Stimulated activated naive CD4-positive, alpha-beta T cell (primary cell): ENCODE measurements around the gene JDP2.
A peak's percentile ranks its signal among the peaks of the same experiment; 100 is the strongest.
"Not testable (repeated sequence)": the region's sequence is repeated elsewhere in the genome, so short reads cannot be mapped to it uniquely, and the experiment has no call there.

ENCODE experiments used
- DNase-seq, 6 experiments: peaks; one replicate each; lab custom pipeline; 2025; lab: John Stamatoyannopoulos, UW

Gene JDP2, protein sequence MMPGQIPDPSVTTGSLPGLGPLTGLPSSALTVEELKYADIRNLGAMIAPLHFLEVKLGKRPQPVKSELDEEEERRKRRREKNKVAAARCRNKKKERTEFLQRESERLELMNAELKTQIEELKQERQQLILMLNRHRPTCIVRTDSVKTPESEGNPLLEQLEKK

DNA sequence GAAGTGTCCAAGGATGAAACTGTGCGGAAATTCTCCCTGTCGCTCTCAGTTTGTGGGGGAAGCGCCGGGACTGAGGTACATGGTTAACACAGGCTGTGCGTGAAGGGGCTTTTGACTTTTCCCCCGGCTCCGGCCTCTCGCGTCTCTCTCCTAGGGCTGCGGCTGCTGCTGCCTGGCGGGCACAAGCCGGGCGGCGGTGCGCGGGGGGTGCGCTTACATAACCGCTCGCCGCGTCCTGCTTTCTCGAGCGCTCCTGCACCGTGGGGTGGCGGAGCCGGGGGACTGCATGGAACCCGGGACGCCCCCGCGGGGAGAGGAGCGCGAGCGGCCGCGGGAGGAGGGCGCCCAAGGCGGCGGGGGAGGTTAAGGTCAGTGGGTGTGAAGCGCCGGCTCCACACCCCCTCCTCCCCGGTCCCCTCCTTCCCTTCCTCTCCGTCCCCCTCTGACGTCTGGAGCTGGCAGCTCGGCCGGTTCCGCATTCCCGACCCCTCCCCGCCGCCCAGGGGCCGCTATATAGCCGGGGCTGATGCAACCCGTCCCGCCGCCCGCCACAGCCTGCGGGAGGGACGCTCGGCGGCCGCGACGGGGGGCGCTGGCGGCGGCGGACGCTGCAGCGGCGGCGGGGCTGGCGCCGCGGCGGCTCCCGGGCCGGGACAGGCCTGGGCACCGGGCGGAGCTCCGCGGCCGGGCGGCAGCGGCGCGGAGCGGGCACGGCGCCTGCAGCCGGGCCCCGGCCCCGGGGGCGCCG lies at the start of gene JDP2:
JDP2 (plus strand) TSS at position 541 of the 748 bp plus-strand sequence. CDS start 9,899 bp downstream, outside the sequence.
- DNase-seq = peak in 5 of 6 experiments; percentile 11 to 46 (median 27)

DNA sequence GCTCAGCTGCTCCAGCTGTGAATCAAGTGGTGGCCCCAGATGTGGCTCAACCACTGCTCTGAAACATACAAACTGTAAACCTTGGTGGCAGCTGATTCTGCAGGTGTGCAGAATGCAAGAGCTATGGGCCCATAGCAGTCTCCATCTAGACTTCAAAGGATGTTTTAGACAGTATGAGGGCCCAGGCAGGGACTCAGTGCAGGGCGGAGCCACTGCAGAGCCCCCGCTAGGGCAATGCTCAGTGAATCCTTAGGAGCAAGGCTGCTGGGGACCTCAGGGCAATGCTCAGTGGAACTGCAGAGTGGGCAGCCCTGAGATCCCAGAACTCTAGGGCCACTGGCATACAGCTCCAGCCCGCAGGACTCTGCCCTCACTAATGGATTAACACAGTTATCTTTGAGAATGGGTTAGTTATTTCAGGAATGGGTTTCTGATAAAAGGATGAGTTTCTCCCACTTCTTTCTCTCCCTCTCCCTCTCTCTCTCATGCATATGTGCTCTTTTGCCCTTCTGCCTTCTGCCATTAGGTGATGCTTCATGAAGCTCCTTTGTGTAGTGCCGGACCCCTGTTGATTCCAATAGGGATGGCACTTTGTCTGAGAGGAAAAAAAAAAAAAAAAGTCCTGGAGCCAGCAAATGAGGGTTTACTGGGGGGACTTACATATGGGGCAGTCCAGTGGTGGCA lies 48.4 kb upstream of the JDP2 start:
- no peak for DNase-seq

DNA sequence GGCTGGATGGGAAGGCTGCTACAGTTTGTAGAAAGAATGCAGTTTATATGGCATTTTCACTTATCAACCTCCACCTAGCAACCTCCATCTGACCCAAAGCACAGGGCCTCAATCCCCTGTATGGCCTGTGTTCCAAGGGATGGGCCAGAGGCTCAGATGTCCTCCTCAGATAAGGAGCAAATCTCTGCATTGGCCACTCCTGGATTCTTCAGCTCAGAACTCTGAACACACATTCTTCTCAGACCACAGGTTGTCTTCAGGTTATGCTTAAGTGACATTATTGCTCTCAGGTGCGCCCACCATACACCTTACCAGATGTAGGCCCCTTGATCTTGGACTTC lies 47.9 kb upstream of the JDP2 start:
- DNase-seq = no peak

DNA sequence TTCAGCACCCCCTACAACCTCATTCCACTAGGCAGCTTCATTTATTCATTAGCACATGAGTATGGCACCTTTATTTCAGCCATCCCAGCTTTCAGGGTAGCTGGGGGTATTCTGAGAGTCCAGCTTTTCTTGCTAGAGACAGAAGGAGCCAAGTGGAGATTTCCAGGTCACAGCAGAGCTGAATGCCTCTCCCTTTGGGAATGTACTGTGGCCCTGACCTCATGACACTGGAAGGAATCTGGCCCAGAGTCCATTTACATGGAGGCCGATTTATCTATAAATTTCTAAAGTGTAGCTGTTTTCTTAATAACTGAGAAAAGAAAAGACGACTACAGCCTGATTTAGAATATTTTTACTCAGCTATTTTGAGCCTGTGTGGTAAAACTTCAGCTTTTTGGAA lies 47.2 kb upstream of the JDP2 start:
- DNase-seq = no peak

DNA sequence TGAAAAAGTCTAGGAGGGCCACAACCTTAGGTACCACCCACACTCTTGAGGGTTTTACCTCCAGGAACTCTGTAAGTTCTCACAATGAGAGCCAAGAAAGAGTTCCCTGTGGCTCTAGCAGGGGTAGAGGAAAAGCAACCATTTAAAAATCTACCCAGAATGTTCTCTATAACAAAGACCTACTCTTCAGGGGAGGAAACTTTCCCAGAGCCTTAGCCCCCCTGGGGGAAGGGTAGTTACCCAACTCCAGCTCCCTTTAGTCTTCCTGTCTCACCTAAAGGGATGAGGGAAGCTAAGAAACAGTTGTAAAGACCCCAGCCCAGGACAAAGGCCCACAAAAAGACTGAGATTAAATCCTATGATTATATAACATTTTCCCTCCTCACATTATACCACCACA lies 46.2 kb upstream of the JDP2 start:
- no peak for DNase-seq

DNA sequence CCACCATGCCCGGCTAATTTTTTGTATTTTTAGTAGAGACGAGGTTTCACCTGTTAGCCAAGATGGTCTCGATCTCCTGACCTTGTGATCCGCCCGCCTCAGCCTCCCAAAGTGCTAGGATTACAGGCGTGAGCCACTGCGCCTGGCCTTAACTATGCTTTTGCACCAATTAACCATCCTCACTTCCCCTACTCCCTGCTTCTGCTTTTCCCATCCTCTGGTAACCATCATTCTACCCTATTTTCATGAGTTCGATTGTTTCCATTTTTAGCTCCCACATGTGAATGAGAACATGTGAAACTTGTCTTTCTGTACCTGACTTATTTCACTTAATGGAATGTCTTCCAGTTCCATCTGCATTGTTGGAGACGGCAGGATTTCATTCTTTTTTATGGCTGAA lies 44.6 kb upstream of the JDP2 start:
- not testable (repeated sequence) for DNase-seq

DNA sequence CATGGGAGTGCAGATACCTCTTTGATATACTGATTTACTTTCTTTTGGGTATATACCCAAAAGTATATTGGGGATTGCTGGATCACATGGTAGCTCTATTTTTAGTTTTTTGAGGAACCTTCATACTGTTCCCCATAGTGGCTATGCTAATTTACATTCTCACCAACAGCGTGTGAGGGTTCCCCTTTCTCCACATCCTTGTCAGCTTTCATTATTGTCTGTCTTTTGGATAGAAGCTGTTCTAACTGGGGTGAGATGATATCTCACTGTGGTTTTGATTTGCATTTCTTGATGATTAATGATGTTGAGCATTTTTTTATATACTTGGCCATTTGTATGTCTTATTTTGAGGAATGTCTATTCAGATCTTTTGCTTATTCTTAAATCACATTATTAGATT lies 44.1 kb upstream of the JDP2 start:
- DNase-seq = no peak

DNA sequence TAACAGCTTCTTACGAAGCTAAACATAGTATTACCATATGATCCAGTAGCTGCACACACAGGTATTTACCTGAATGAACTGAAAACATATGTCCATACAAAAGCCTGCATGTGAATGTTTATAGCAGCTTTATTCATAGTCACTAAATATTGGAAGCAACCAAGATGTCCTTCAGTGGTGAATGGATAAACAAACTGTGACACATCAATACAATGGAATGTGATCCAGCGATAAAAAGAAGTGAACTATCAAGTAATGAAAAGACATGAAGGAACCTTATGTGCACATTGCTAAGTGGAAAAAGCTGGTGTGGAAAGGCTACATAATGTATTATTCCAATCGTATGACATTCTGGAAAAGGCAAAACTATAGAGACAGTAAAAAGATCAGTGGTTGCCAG lies 38.1 kb upstream of the JDP2 start:
- no peak for DNase-seq

DNA sequence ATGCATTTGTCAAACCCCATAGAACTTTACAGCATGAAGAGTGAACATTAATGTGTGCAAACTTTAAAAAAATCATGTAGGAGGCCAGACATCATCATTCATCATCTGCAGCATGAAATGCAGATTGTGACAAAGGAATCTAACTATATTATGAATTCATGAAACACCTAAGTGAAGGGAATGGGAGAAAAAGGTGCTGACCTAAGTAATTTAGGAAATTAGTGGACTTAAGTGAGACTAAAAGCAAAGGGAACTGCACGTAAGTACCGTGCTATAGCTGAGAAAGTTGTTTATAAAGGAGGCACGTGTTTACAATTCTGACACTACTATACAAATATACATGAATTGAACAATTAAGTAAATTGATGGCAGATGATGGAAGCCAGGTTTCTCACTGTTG lies 37.6 kb upstream of the JDP2 start:
- no peak for DNase-seq

DNA sequence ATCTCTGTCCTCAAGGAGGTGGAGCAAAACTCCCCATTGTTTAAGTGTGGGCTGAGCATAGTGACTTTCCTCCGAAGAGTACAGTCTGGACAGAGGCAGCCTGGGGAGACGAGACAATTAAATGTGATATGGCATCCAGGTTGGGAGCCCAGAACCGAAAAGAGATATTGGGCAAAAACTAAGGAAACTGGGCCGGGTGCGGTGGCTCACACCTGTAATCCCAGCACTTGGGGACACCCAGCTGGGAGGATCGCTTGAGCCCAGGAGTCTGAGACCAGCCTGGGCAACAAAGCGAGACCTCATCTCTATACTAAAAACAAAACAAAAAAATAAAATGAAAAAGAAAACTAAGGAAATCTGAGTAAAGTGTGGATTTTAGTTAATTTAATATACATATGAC lies 35.9 kb upstream of the JDP2 start:
- no peak for DNase-seq

DNA sequence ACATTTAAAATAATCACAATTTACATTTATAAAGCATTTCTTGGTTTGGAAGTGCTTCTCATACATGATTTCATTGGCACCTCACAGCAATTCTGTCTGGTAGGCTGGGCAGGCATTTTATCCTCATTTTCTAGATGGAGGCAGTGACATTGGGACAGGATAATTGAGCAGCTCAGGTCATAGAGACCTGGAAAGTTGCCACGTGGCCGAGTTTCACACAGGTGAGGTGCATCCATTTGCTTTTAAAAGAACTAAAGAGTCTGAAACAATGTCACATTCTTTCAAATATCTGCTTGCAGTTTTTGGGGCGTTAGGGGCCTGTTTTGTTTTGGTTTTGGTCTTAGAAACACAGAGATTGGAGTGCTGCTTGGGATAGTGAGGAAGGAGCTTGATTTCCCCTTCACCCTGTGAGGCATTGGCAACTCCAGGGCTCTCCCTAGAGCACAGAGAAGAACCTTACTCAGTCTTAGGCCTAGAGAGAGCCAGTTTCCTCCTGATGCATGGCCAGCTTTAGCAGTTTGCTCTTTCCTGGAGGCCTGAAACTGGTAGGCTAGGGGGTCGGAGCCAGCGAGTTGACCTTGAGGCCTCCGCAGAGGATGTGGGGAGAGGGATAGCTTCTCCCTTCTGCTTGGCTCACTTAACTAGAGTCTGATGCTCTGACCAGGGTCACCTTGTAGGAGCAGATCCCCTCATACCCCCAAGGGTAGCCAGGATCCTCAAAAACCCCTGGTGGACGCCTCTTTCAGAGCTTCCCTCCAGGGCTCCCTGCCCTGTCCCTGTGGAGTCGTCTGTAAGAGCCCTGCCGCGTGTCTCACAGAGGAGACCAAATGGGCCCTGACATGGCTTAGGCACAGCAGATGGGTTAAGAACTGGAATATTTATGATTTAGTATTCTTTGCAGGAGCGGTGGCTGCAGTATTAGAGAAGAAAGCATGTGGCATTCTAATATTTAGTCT lies 34.9 kb upstream of the JDP2 start:
- no peak for DNase-seq

DNA sequence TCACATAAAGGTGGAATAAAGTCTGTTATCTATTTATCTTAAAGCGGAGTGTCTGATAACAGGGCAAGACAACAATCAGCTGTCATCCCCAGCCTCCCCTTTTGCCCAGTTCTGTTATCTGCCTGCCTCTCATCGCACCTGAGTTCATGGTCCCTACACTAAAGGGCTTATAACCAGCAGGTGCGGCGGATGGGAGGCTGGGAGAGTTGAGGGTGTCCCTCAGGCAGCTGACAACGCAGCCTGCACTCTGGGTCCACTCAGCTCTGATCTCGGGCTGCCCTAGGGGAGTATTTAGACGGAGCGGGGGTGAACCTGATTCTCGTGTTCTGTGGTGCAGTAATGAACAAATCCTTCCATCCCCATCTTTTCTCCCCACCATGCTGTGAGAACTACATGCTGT lies 34.0 kb upstream of the JDP2 start:
- DNase-seq = no peak

DNA sequence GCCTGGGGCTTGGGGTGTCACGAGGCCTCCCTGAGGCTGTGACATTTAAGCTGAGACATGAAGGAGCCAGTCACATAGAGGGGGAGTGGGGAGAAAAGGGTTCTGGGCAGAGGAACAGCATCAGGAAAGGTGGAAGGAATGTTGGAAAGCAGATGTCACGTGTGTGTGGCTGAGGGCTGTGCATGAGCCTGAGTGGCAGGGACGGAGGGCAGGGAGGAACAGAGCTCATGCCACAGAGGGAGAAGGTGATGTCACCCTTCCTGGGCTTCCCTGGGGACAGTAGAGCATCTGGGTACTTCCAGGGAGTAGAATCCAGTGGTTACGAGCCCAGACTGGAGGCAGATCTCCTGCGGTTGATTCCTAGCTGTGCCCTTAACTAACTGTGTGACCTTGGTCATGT lies 32.0 kb upstream of the JDP2 start:
- DNase-seq = no peak

DNA sequence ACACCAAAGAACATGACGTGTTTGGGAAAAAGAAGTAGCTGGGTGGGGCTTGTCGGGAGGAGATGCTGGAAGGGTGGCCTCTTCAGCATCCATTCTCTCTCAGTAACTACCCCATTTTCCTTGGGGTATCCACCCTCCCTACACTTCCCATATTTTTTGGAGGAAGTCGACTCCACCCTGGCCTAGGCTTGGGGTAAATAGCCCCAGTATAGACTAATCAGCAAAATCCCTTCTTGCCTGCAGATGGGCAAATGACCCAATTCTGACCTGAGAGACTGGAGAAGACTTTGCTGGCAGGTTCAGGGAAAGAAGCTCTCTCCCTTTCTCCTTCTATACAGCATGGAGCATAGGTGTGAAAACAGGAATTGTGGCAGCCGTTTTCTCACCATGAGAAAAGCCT lies 28.5 kb upstream of the JDP2 start:
- no peak for DNase-seq

DNA sequence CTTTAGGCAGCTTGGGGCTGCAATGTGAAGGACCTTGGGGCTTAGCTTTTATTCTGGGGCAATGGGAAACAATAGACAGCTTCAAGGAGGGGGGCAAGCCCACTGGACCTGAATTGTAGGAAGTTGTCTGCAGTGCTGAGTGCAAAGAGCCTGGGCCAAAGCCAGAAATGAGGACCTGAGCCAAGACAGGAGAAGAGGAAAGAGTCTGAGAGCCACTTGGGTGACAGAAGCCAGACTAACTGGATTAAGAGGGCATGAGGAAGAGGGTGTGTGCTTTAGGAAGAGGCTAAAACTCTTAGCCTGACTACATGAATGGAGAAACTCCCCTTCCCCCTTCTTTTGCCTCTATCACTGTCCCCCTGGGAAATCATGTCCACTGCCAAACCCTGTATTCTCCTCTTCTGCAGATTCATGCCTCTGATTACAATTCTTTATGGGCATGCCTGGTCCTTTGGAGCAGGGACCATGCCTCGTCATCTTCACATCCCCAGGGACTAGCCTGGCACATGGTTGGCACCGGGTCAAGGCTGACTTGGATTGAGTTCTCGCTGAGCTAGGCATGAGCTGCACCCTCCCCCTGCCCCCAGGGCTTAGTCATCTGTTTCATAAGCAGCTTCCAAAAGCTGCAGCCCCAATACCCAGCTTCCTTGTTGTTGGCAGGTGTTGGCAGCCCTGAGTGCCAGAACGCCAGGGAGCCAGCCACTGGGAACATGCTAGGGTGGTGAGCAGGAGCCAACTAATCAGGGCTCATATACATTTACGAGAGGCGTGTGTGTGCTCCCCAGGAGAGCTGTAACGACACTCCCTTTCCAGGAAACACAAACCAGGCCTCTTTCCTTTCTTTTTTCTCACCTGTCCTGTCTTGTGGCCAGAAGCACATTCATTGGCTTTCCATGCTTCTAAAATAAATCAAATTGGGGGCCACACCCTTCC lies 27.7 kb upstream of the JDP2 start:
- no peak for DNase-seq

DNA sequence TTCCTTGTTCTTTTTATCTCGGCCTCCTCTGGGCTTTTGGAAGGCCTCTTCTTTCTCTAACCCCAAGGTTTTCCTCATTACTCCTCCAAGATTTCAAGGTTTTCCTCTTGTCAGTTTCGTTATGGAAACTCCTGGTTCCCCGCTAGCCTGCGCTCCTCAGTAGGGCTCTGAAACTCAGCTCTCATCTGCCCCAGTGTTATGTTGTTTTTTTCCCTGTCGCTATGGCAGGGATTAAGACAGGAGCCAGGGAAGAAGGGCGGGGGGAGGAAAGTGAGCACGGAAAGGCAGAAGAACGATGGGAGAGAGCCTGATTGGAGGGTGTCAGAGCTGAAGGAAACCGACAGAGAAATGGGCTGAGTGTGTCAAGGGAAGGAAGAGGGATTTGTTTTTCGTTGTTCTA lies 26.5 kb upstream of the JDP2 start:
- DNase-seq = no peak

DNA sequence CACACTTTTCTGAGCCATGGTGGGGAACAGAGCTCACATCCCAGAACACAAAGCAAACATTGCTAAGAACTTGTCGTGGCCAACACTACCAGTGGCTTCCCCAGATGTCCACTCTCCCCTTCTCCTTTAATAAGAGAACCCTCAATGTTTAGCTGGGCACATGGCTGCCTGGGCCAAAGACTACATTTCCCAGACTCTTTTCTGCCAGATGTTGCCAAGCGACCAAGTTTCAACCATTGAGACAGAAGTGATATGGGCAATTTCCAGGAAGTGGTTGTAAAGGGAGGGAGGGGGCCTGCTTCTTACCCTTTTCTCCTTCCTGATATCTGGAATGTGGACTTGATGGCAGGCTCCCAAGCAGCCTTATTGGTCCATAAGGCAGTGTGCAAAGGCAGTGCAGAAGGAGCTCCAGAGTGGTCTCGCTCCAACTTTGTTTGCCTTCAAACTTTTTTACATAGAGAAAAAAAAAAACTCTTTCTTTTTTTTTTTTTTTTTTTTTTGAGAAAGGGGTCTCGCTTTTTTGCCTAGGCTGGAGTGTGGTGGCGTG lies 24.9 kb upstream of the JDP2 start:
- DNase-seq = no peak

DNA sequence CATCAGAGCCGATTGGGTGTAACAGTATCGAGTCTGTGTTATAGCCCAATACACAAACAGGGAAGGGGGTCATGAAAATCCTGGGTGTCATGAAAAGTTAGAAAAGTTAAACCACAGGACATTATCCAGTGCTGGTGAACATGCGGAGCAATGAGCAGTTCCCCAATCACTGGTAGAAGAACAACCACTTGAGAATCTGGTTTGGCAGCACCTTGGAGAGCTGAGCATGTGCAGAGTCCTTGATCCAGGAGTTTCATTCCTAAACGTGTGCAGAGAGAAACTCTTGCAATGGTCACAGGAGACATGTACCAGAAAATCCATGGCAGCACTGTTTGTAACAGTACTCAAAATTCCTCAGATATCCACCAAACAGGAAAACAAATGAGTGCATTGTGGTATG lies 23.0 kb upstream of the JDP2 start:
- no peak for DNase-seq

DNA sequence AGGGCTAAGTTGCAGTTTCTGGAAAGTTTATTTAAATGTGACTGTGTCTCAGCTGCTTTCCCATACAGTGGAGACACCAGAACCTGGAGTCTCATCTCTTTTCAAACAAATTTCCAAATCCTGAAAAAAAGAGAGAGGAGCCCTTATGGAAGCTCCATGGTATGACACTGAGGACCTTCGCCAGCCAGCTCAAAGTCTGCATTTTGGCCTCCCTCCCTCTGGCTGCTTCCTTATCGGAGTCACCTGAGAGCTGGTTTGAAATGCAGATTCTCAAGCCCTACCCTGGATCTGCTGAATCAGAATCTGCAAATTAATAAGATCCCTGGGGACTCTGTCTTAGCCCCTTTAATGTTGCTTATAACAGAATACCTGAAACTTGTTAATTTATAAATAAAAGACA lies 21.7 kb upstream of the JDP2 start:
- DNase-seq = no peak

DNA sequence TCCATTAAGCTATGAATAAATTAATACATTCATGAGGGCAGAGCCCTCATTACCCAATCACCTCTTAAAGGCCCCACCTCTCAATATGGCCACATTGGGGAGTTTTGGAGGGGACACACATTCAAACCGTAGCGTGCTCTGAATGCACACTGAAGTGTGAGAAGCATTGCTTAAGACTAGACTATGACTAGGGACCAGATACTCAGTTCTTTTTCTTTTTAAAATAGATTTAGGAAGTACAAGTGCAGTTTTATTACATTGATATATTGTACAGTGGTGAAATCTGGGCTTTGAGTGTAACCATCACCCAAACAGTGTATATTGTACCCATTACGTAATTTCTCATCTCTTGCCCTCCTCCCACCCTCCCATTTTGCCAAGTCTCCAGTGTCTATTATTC lies 21.0 kb upstream of the JDP2 start:
- no peak for DNase-seq
